ENCODE data around the gene TROAP. TPM values are rescaled to one million over a fixed set of nuclear protein-coding genes. Genes with fewer than 3 reads are reported as not detected.
A peak's percentile ranks its signal among the peaks of the same experiment; 100 is the strongest.

The TROAP gene
- total RNA-seq, 2 experiments from 2014 or later, result 107 to 111 TPM

GRCh38 chr12:49344486-49345050 lies 21.5 kb downstream of the TROAP start:
- Mint-ChIP-seq H3K36me3 (ENCODE audit: low read depth) (no peaks in the 10 kb centered on the region), H3K4me1 (ENCODE audit: low read depth) (peaks cover 38% of the 10 kb centered on the region), H3K27me3 (ENCODE audit: low read depth) (peaks cover 83% of the 10 kb centered on the region), H3K4me3 (no peak overlapping the region), H3K9me3 (ENCODE audit: insufficient read depth) (no peaks in the 10 kb centered on the region), H3K27ac (no peak overlapping the region)
- CTCF ChIA-PET, result interaction anchor here (0.7 to 3.8 kb wide), 4 partner anchors 12 to 56 kb away, joined by 3 to 56 read pairs (median 40); partner anchors contain the start of genes PRPH and TROAP
- POLR2A ChIA-PET, result no interaction called here
- ATAC-seq (no peak), DNase-seq (no peak)

- Mint-ChIP-seq H3K9me3 (ENCODE audit: insufficient read depth) (no peaks in the 10 kb centered on the region), H3K27ac (no peak overlapping the region), H3K27me3 (ENCODE audit: low read depth) (peaks cover 80% of the 10 kb centered on the region), H3K36me3 (ENCODE audit: low read depth) (no peaks in the 10 kb centered on the region), H3K4me1 (ENCODE audit: low read depth) (peaks cover 38% of the 10 kb centered on the region), H3K4me3 (no peak overlapping the region)
- POLR2A ChIA-PET, result interaction anchor here (0.6 to 3.0 kb wide), 2 partner anchors 22 to 23 kb away, joined by 3 to 12 read pairs; partner anchors contain the start of genes SPATS2 and TROAP
- CTCF ChIA-PET, result interaction anchor here (2.5 to 8.4 kb wide), 5 partner anchors 8 to 58 kb away, joined by 13 to 111 read pairs (median 37); partner anchors contain the start of gene C1QL4
- DNase-seq (no peak), ATAC-seq (no peak)
Measured at GRCh38 chr12:49345051-49345824, 22.2 kb downstream of the TROAP start.

GRCh38 chr12:49345825-49346658 lies 23.0 kb downstream of the TROAP start:
- ATAC-seq (no peak), DNase-seq (no peak)
- no peaks in the 10 kb centered on the region for H3K36me3 Mint-ChIP-seq (ENCODE audit: low read depth)
- peaks cover 38% of the 10 kb centered on the region for H3K4me1 Mint-ChIP-seq (ENCODE audit: low read depth)
- H3K9me3 Mint-ChIP-seq (ENCODE audit: insufficient read depth), result no peaks in the 10 kb centered on the region
- H3K4me3 Mint-ChIP-seq, result no peak overlapping the region
- ChIA-PET CTCF (interaction anchor here (1.0 to 8.4 kb wide), 12 partner anchors 9 to 167 kb away, joined by 3 to 111 read pairs (median 35); partner anchors contain the start of genes C1QL4, PRPH, SPATS2 and TROAP), POLR2A (interaction anchor here (0.6 to 3.0 kb wide), 4 partner anchors 21 to 78 kb away, joined by 3 to 12 read pairs (median 3); partner anchors contain the start of genes SPATS2 and TROAP)
- H3K27ac Mint-ChIP-seq, result no peak overlapping the region
- H3K27me3 Mint-ChIP-seq (ENCODE audit: low read depth), result peaks cover 78% of the 10 kb centered on the region

DNA sequence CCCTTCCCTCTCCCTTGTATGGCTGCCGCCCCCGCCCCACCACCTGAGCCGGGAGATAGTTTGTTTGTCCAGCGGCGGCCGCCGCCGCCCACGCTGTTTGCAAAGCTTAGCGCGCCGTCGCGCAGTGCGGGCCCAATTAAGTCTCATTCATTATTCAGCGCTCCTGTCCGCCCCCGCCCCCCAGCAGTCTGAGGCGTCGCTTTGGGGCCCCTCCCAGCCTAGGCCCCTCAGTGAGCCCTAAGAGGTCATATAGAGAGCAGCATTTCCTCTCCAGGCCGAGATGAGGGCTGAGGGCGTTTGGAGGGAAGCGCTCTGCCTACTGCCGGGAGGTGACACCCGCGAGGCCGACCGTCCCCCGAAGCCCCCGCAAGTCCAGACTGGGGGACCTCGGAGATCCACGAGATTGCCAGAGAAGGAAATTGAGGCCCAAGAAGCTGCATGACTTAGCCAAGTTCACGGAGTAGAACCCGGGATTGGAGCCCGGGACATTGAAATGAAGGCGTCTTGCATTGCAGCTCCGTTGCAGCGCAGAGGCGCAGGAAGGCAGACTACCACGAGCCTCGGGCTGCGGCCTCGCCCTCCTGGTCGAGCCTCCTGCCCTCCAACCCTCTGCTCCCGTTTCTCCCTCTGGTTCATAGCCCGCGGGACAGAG lies 23.7 kb downstream of the TROAP start, which contains the start of gene DNAJC22:
Gene DNAJC22, plus strand, starts transcription at position 230 of the 652 bp plus-strand sequence. CDS start 1,985 bp downstream, outside the sequence.
- DNase-seq (peak; percentile 49), ATAC-seq (peak; percentile 25)
- H3K9me3 Mint-ChIP-seq (ENCODE audit: insufficient read depth), result no peaks in the 10 kb centered on the region
- H3K4me3 Mint-ChIP-seq, result peak within 1 kb of the TSS; percentile 60
- ChIA-PET POLR2A (interaction anchor here (0.6 to 3.0 kb wide), 5 partner anchors 20 to 216 kb away, joined by 3 to 12 read pairs (median 3); partner anchors contain the start of genes SPATS2 and TUBA1B), CTCF (interaction anchor here (0.8 to 8.4 kb wide), 29 partner anchors 10 to 257 kb away, joined by 3 to 111 read pairs (median 5); partner anchors contain the start of genes C1QL4, PRPH, SPATS2 and TROAP)
- H3K4me1 Mint-ChIP-seq (ENCODE audit: low read depth), result peaks cover 37% of the 10 kb centered on the region
- H3K27me3 Mint-ChIP-seq (ENCODE audit: low read depth), result peaks cover 74% of the 10 kb centered on the region
- no peaks in the 10 kb centered on the region for H3K36me3 Mint-ChIP-seq (ENCODE audit: low read depth)
- H3K27ac Mint-ChIP-seq, result no peak within 1 kb of the TSS

GRCh38 chr12:49347311-49348193 lies 24.5 kb downstream of the TROAP start:
- ATAC-seq (peak; percentile 87), DNase-seq (peak; percentile 81)
- H3K9me3 Mint-ChIP-seq (ENCODE audit: insufficient read depth), result no peaks in the 10 kb centered on the region
- H3K4me1 Mint-ChIP-seq (ENCODE audit: low read depth), result peaks cover 37% of the 10 kb centered on the region
- no peak overlapping the region for H3K27ac Mint-ChIP-seq
- peak overlapping the region; percentile 60 for H3K4me3 Mint-ChIP-seq
- ChIA-PET POLR2A (interaction anchor here (0.6 to 3.0 kb wide), 4 partner anchors 19 to 217 kb away, joined by 3 to 12 read pairs (median 3); partner anchors contain the start of genes SPATS2 and TUBA1B), CTCF (interaction anchor here (0.5 to 8.4 kb wide), 45 partner anchors 10 to 257 kb away, joined by 3 to 111 read pairs (median 4); partner anchors contain the start of genes C1QL4, PRPH, SPATS2 and TROAP)
- no peaks in the 10 kb centered on the region for H3K36me3 Mint-ChIP-seq (ENCODE audit: low read depth)
- peaks cover 71% of the 10 kb centered on the region for H3K27me3 Mint-ChIP-seq (ENCODE audit: low read depth)

- Mint-ChIP-seq H3K27me3 (ENCODE audit: low read depth) (peaks cover 67% of the 10 kb centered on the region), H3K27ac (no peak overlapping the region), H3K4me1 (ENCODE audit: low read depth) (peaks cover 26% of the 10 kb centered on the region), H3K9me3 (ENCODE audit: insufficient read depth) (no peaks in the 10 kb centered on the region), H3K36me3 (ENCODE audit: low read depth) (no peaks in the 10 kb centered on the region), H3K4me3 (no peak overlapping the region)
- ChIA-PET POLR2A (interaction anchor here (0.9 kb wide), 1 partner anchor 19 kb away, joined by 4 read pairs; the partner anchor contains the start of gene SPATS2), CTCF (interaction anchor here (0.7 to 8.4 kb wide), 10 partner anchors 9 to 287 kb away, joined by 3 to 111 read pairs (median 41); partner anchors contain the start of genes C1QL4, PRPH and SPATS2)
- ATAC-seq (no peak), DNase-seq (no peak)
Measured at GRCh38 chr12:49348781-49349180, 25.7 kb downstream of the TROAP start.

DNA sequence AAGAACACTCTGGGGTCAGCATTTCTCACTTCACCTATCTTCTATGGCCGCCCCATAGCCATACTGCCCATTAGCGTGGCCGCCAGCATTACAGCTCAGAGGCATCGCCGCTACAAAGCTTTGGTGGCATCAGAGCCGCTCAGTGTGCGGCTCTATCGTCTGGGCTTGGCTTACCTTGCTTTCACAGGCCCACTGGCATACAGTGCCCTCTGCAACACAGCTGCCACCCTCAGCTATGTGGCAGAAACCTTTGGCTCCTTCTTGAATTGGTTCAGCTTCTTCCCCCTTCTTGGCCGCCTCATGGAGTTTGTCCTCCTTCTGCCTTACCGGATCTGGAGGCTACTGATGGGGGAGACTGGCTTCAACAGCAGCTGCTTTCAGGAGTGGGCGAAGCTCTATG lies 26.2 kb downstream of the TROAP start:
- peaks cover 64% of the 10 kb centered on the region for H3K27me3 Mint-ChIP-seq (ENCODE audit: low read depth)
- no peak overlapping the region for H3K4me3 Mint-ChIP-seq
- DNase-seq (no peak), ATAC-seq (no peak)
- no peaks in the 10 kb centered on the region for H3K9me3 Mint-ChIP-seq (ENCODE audit: insufficient read depth)
- H3K36me3 Mint-ChIP-seq (ENCODE audit: low read depth), result no peaks in the 10 kb centered on the region
- ChIA-PET POLR2A (interaction anchor here (0.7 to 1.5 kb wide), 3 partner anchors 18 to 167 kb away, joined by 3 to 4 read pairs (median 3); partner anchors contain the start of gene SPATS2), CTCF (interaction anchor here (0.7 to 8.4 kb wide), 8 partner anchors 9 to 286 kb away, joined by 3 to 111 read pairs (median 56); partner anchors contain the start of genes PRPH and SPATS2)
- peaks cover 25% of the 10 kb centered on the region for H3K4me1 Mint-ChIP-seq (ENCODE audit: low read depth)
- H3K27ac Mint-ChIP-seq, result no peak overlapping the region

- H3K36me3 Mint-ChIP-seq (ENCODE audit: low read depth), result no peaks in the 10 kb centered on the region
- H3K27me3 Mint-ChIP-seq (ENCODE audit: low read depth), result peaks cover 54% of the 10 kb centered on the region
- no peak for DNase-seq
- CTCF ChIA-PET, result interaction anchor here (0.9 to 8.4 kb wide), 5 partner anchors 10 to 162 kb away, joined by 4 to 111 read pairs (median 8); no protein-coding TSS in a partner anchor
- POLR2A ChIA-PET, result no interaction called here
- H3K4me3 Mint-ChIP-seq, result no peak overlapping the region
- peaks cover 6% of the 10 kb centered on the region for H3K4me1 Mint-ChIP-seq (ENCODE audit: low read depth)
- no peaks in the 10 kb centered on the region for H3K9me3 Mint-ChIP-seq (ENCODE audit: insufficient read depth)
- no peak overlapping the region for H3K27ac Mint-ChIP-seq
- no peak for ATAC-seq
Measured at GRCh38 chr12:49352351-49352750, 29.3 kb downstream of the TROAP start.

DNA sequence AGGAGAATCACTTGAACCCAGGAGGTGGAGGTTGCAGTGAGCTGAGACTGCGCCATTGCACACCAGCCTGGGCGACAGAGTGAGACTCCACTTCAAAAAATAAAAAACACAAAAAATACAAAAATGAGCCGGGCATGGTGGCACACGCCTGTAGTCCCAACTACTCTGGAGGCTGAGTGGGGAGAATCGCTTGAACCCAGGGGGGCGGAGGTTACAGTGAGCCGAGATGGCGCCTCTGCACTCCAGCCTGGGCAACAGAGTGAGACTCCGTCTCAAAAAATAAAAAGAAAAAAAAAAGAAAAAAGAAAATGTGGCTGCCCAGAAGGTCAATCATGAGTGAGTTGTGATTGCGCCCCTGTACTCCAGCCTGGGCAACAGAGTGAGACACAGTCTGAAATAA lies 32.9 kb downstream of the TROAP start:
- Mint-ChIP-seq H3K36me3 (ENCODE audit: low read depth) (no peaks in the 10 kb centered on the region), H3K27ac (no peak overlapping the region), H3K27me3 (ENCODE audit: low read depth) (peaks cover 46% of the 10 kb centered on the region), H3K4me3 (no peak overlapping the region), H3K9me3 (ENCODE audit: insufficient read depth) (no peaks in the 10 kb centered on the region), H3K4me1 (ENCODE audit: low read depth) (peaks cover 8% of the 10 kb centered on the region)
- DNase-seq (no peak), ATAC-seq (no peak)
- CTCF ChIA-PET, result interaction anchor here (1.4 to 9.8 kb wide), 10 partner anchors 8 to 268 kb away, joined by 4 to 393 read pairs (median 40); partner anchors contain the start of genes DNAJC22, PRPF40B and PRPH
- POLR2A ChIA-PET, result no interaction called here
